H1 (cell line): ENCODE data around the gene ST3GAL3.

Experiments used
- CBX5 ChIP-seq: fragments of 300-800, 300-1000 bp; sonication (generic); IDR thresholded peaks from 2 replicates; pipeline ENCODE4 v1.7.1; 2016; ENCODE audit warnings: antibody characterized with exemption, low read length, low read depth
- CTCF ChIP-seq, 3 experiments: IDR thresholded peaks; 1 replicate in 2 of 3; 2 replicates in 1 of 3; pipeline versions ENCODE4 v1.5.1 to v1.6.1; 2011; ENCODE audit warnings: low read length in 3 of 3, mild to moderate bottlenecking in 3 of 3, inconsistent platforms in 2 of 3, low read depth in 1 of 3, moderate library complexity in 1 of 3; ENCODE audit not compliant: insufficient read depth in 1 of 3; ENCODE audit errors: control extremely low read depth in 1 of 3
- EGR1 ChIP-seq: IDR thresholded peaks from 2 replicates; pipeline ENCODE4 v1.6.1; 2011; ENCODE audit warnings: low read depth, low read length, borderline replicate concordance
- EP300 ChIP-seq, 2 experiments: IDR thresholded peaks; 1 replicate in 1 of 2; 2 replicates in 1 of 2; pipeline ENCODE4 v1.6.1; 2011 to 2012; ENCODE audit warnings: low read depth in 2 of 2, low read length in 2 of 2, mild to moderate bottlenecking in 2 of 2, borderline replicate concordance in 1 of 2, inconsistent platforms in 1 of 2, moderate library complexity in 1 of 2
- FOSL1 ChIP-seq: IDR thresholded peaks from 2 replicates; pipeline ENCODE4 v1.6.1; 2011; ENCODE audit warnings: mild to moderate bottlenecking, low read depth, low read length, moderate library complexity; ENCODE audit not compliant: insufficient read depth
- JUND ChIP-seq: IDR thresholded peaks from 2 replicates; pipeline ENCODE4 v1.6.1; 2011; ENCODE audit warnings: mild to moderate bottlenecking, improper control_type of control experiment, low read length
- NANOG ChIP-seq: IDR thresholded peaks from 2 replicates; pipeline ENCODE4 v1.6.1; 2011; ENCODE audit warnings: low read length, low read depth, mild to moderate bottlenecking, inconsistent platforms; ENCODE audit not compliant: insufficient read depth, poor library complexity, severe bottlenecking
- POLR2A ChIP-seq, 2 experiments: IDR thresholded peaks; 1 replicate in 1 of 2; 2 replicates in 1 of 2; pipeline ENCODE4 v1.6.1; 2011; ENCODE audit warnings: low read depth in 2 of 2, low read length in 2 of 2, mild to moderate bottlenecking in 2 of 2; ENCODE audit errors: control extremely low read depth in 1 of 2
- POLR2AphosphoS5 ChIP-seq: IDR thresholded peaks from 2 replicates; pipeline ENCODE4 v1.6.1; 2011; ENCODE audit warnings: low read depth, low read length
- SP1 ChIP-seq: IDR thresholded peaks from 2 replicates; pipeline ENCODE4 v1.6.1; 2011; ENCODE audit warnings: low read depth, low read length
- TEAD4 ChIP-seq: IDR thresholded peaks from 2 replicates; pipeline ENCODE4 v1.6.1; 2012; ENCODE audit warnings: low read depth, low read length, inconsistent platforms, mixed read lengths
- TF ChIP-seq, protein P1 (sequence below): IDR thresholded peaks from 2 replicates; pipeline ENCODE4 v1.6.1; 2011; ENCODE audit warnings: low read depth, mild to moderate bottlenecking, low read length; ENCODE audit not compliant: insufficient read depth

- TF ChIP-seq FOSL1 = no peak
- TF ChIP-seq, protein P1, sequence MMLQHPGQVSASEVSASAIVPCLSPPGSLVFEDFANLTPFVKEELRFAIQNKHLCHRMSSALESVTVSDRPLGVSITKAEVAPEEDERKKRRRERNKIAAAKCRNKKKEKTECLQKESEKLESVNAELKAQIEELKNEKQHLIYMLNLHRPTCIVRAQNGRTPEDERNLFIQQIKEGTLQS = no peak
- no peak for TF ChIP-seq CBX5
- no peak for TF ChIP-seq POLR2A (IDR thresholded peaks at IDR 0.05; ENCODE audit: control extremely low read depth in 1 of 2, low read depth in 2 of 2, low read length in 2 of 2)
- TF ChIP-seq CTCF (IDR thresholded peaks at IDR 0.05; ENCODE audit: control extremely low read depth in 1 of 3, insufficient read depth in 1 of 3, low read depth in 1 of 3, low read length in 3 of 3) = no peak
- TF ChIP-seq TEAD4 = no peak
- no peak for TF ChIP-seq EGR1
- no peak for TF ChIP-seq EP300 (IDR thresholded peaks at IDR 0.05; ENCODE audit: borderline replicate concordance in 1 of 2, low read depth in 2 of 2, low read length in 2 of 2)
- no peak for TF ChIP-seq NANOG
- no peak for TF ChIP-seq SP1
- TF ChIP-seq JUND = no peak
- TF ChIP-seq POLR2AphosphoS5 = no peak
These were observed 270.9 kb downstream of the ST3GAL3 start for GRCh38 chr1:43978264-43978550.
